Smooth muscle cell (in vitro differentiated cells): ENCODE data around the gene PTCD2. TPM values are rescaled to one million over a fixed set of nuclear protein-coding genes. Genes with fewer than 3 reads are reported as not detected.
"Not testable (repeated sequence)": the region's sequence is repeated elsewhere in the genome, so short reads cannot be mapped to it uniquely, and the experiment has no call there.

Experiments used
- DNase-seq: peaks from one replicate; lab custom pipeline; 2025; ENCODE audit not compliant: unreplicated experiment; lab: John Stamatoyannopoulos, UW
- H2AFZ ChIP-seq: fragments of 200-600 bp; sonication (generic); 2 replicates; pipeline ENCODE4 v1.6.0; 2016; ENCODE audit warnings: antibody characterized with exemption, low read depth, mild to moderate bottlenecking
- H3F3A ChIP-seq: fragments of 200-600 bp; sonication (generic); 2 replicates; pipeline ENCODE4 v1.6.0; 2017; ENCODE audit warnings: antibody characterized with exemption, low read depth
- H3K27ac ChIP-seq: fragments of 200-600 bp; sonication (generic); 2 replicates; pipeline ENCODE4 v1.5.1; 2016; ENCODE audit warnings: low read depth, mild to moderate bottlenecking
- H3K27me3 ChIP-seq: fragments of 200-600 bp; sonication (generic); 2 replicates; pipeline ENCODE4 v1.6.1; 2016; ENCODE audit warnings: low read depth, mild to moderate bottlenecking
- H3K36me3 ChIP-seq: fragments of 200-600 bp; sonication (generic); 2 replicates; pipeline ENCODE4 v1.5.1; 2016; ENCODE audit warnings: low read depth
- H3K4me1 ChIP-seq: fragments of 200-600 bp; sonication (generic); 2 replicates; pipeline ENCODE4 v1.5.1; 2016; ENCODE audit warnings: low read depth
- H3K4me2 ChIP-seq: fragments of 200-600 bp; sonication (generic); 2 replicates; pipeline ENCODE4 v1.6.0; 2016; ENCODE audit warnings: mild to moderate bottlenecking
- H3K4me3 ChIP-seq: fragments of 200-600 bp; sonication (generic); 2 replicates; pipeline ENCODE4 v1.5.1; 2016; ENCODE audit warnings: mild to moderate bottlenecking
- H3K79me2 ChIP-seq: fragments of 200-600 bp; sonication (generic); 2 replicates; pipeline ENCODE4 v1.6.0; 2016; ENCODE audit warnings: low read depth, mild to moderate bottlenecking
- H3K9ac ChIP-seq: fragments of 200-600 bp; sonication (generic); 2 replicates; pipeline ENCODE4 v1.6.0; 2016; ENCODE audit warnings: low read depth
- H3K9me3 ChIP-seq: fragments of 200-600 bp; sonication (generic); replicated peaks from 2 replicates; pipeline ENCODE4 v1.5.1; 2016; ENCODE audit warnings: low read depth
- H4K20me1 ChIP-seq: fragments of 200-600 bp; sonication (generic); 2 replicates; pipeline ENCODE4 v1.6.0; 2016; ENCODE audit warnings: low read depth
- WGBS: methylation state at CpG from one replicate; pipeline ENCODE4 v1.1.7; 2016; ENCODE audit warnings: low lambda C conversion rate; 5-methylcytosine and 5-hydroxymethylcytosine counted together
- polyA plus RNA-seq: library from polyadenylated mRNA; unstranded; fragments of >200 nt; fragmentation: Nextera tagmentation; extraction: Ambion mirVana; gene quantifications from 2 replicates; pipeline ENCODE4 v1.2.1, GENCODE V29; 2016
- total RNA-seq: library from RNA; depleted of rRNA; stranded (reverse); fragments of >200 nt; gene quantifications from 2 replicates; pipeline ENCODE4 v1.2.3, GENCODE V29; 2014
- TF ChIP-seq, protein P1 (sequence below): fragments of 200-600 bp; sonication (generic); IDR thresholded peaks from 2 replicates; pipeline ENCODE4 v1.5.1; 2017; ENCODE audit warnings: borderline replicate concordance, mild to moderate bottlenecking, antibody characterized with exemption; ENCODE audit not compliant: insufficient read depth, poor library complexity, severe bottlenecking

PTCD2 gene
- total and polyA plus RNA-seq, 2 experiments from 2014 or later, result 6.3 to 8.5 TPM

DNA sequence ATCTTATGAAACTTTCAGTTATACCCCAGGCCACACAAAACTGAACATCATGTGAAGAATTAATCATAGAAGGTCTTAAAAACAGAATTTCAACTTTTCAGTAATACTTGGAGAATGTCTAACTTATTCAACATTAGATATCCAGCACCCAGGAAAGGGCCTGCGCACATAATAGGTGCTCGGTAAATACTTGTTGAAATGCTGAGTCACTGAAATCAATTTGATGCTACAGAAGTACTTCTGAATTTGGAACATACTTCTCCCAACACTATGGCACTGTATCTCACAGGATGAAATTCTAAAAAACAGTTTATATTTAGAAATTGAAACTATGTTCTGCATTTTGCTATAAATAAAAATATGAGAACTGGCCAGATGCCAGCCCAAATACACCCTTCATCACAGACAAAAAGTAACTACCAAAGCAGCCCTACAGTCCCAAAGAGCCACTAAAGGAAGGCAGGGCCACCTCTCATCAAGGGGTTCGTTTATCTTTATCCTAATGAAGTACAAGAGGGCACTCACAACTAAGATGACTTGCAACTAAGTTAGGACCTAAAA lies 26.6 kb upstream of the PTCD2 start:
- TF ChIP-seq, protein P1, sequence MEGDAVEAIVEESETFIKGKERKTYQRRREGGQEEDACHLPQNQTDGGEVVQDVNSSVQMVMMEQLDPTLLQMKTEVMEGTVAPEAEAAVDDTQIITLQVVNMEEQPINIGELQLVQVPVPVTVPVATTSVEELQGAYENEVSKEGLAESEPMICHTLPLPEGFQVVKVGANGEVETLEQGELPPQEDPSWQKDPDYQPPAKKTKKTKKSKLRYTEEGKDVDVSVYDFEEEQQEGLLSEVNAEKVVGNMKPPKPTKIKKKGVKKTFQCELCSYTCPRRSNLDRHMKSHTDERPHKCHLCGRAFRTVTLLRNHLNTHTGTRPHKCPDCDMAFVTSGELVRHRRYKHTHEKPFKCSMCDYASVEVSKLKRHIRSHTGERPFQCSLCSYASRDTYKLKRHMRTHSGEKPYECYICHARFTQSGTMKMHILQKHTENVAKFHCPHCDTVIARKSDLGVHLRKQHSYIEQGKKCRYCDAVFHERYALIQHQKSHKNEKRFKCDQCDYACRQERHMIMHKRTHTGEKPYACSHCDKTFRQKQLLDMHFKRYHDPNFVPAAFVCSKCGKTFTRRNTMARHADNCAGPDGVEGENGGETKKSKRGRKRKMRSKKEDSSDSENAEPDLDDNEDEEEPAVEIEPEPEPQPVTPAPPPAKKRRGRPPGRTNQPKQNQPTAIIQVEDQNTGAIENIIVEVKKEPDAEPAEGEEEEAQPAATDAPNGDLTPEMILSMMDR, result no peak
- H3K9me3 ChIP-seq, result no peaks in the 10 kb centered on the region
- no peaks in the 10 kb centered on the region for H4K20me1 ChIP-seq
- no peak overlapping the region for H3K9ac ChIP-seq
- no peak overlapping the region for H2AFZ ChIP-seq
- no peak for DNase-seq
- H3K79me2 ChIP-seq, result peaks cover 9% of the 10 kb centered on the region
- no peaks in the 10 kb centered on the region for H3K4me1 ChIP-seq
- H3K27me3 ChIP-seq, result no peaks in the 10 kb centered on the region
- H3F3A ChIP-seq, result peaks cover 5% of the 10 kb centered on the region
- no peak overlapping the region for H3K4me3 ChIP-seq
- peaks cover 9% of the 10 kb centered on the region for H3K36me3 ChIP-seq
- H3K27ac ChIP-seq, result no peak overlapping the region
- WGBS, result 93% methylated on average over 3 of the region's 3 CpGs
- H3K4me2 ChIP-seq, result no peak overlapping the region

DNA sequence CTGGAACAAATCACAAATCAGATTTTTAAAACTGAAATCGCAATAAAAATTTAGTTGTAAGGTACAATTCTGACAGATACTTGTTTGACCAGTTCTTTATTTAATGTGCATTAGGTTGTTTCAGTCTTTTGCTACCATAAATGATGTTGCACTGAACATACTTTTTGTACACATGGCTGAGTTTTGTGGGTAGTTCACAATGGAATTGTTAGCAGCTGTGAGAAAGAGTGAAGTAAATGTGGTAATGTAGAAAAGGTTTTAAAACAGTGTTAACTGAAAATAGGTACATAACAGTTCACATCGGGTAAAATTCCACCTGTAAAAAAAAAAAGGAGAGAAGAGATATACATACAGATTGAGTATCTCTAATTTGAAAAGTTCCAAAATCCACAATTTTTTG lies 25.7 kb upstream of the PTCD2 start:
- no peaks in the 10 kb centered on the region for H4K20me1 ChIP-seq
- TF ChIP-seq, protein P1, result no peak
- peaks cover 9% of the 10 kb centered on the region for H3K36me3 ChIP-seq
- no peak overlapping the region for H2AFZ ChIP-seq
- no peaks in the 10 kb centered on the region for H3K9me3 ChIP-seq
- no peak overlapping the region for H3K9ac ChIP-seq
- H3K27me3 ChIP-seq, result no peaks in the 10 kb centered on the region
- no peak overlapping the region for H3K4me2 ChIP-seq
- peaks cover 16% of the 10 kb centered on the region for H3K79me2 ChIP-seq
- H3K4me1 ChIP-seq, result no peaks in the 10 kb centered on the region
- DNase-seq, result no peak
- H3F3A ChIP-seq, result peaks cover 5% of the 10 kb centered on the region
- H3K27ac ChIP-seq, result no peak overlapping the region
- 96% methylated on average over 2 of the region's 2 CpGs for WGBS
- H3K4me3 ChIP-seq, result no peak overlapping the region

DNA sequence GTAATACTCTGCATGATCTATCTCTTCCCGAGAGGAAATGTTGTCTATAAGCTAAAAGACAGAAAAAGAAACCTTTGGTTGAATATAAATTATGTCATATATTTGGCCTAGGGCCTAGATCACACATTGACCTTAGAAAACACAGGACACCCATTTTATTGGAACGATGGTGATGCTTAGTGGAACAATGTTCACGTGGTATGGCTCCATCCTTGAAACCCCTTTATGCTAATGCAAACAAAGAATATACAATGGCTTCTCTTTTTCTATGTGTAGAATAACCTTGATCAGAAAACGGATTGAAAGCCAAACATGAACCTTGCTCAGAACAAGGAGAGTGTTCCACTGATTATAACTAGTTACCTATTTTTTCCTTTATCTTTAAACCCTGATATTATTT lies 24.6 kb upstream of the PTCD2 start:
- WGBS, result 95% methylated on average over 4 of the region's 4 CpGs
- peaks cover 16% of the 10 kb centered on the region for H3K79me2 ChIP-seq

DNA sequence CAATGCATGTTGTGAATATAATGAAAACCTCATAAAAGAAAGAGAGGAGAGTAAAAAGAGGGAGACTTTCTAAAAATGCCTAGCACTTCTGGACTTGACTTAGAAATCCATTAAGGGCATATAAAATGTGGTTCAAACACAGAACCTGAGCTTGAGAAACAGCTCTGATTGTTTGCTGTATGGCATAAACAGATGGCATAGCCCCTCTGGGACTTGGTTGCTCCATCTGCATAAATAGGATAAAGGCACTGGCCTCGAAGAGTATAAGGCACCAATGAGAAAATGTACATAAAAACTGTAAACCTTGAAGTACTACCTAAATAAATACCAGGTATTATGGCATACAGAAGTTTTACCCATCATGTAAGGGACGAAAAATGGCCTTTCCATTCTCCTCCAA lies 23.9 kb upstream of the PTCD2 start:
- Histone ChIP-seq H3K79me2 (peaks cover 16% of the 10 kb centered on the region), H3K27ac (no peak overlapping the region), H3K36me3 (peaks cover 9% of the 10 kb centered on the region)

More for the DNA sequence above, 24.6 kb upstream of the PTCD2 start:
- Histone ChIP-seq H3F3A (no peaks in the 10 kb centered on the region), H3K27ac (no peak overlapping the region), H2AFZ (no peak overlapping the region), H3K9ac (no peak overlapping the region), H3K36me3 (peaks cover 9% of the 10 kb centered on the region), H3K4me1 (peaks cover under 1% of the 10 kb centered on the region), H3K9me3 (no peaks in the 10 kb centered on the region), H4K20me1 (no peaks in the 10 kb centered on the region), H3K4me3 (no peak overlapping the region), H3K27me3 (no peaks in the 10 kb centered on the region), H3K4me2 (no peak overlapping the region)
- TF ChIP-seq, protein P1, result no peak
- no peak for DNase-seq

DNA sequence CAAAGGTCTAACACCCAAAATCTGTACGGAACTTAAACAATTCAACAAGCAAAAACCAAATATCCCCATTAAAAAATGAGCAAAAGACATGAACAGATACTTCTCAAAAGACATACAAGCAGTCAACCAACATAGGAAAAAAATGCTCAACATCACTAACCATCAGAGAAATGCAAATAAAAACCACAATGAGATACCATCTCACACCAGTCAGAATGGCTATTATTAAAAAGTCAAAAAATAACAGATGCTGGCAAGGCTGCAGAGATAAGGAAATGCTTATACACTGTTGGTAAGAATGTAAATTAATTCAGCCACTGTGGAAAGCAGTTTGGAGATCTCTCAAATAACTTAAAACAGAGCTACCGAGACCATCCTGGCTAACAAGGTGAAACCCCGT lies 22.0 kb upstream of the PTCD2 start:
- not testable (repeated sequence) for H3K27ac ChIP-seq, DNase-seq, H3K4me3 ChIP-seq, H2AFZ ChIP-seq, H3F3A ChIP-seq, H3K27me3 ChIP-seq, H3K4me2 ChIP-seq, H4K20me1 ChIP-seq, H3K36me3 ChIP-seq, H3K9ac ChIP-seq, H3K9me3 ChIP-seq
- Histone ChIP-seq H3K4me1 (peaks cover 26% of the 10 kb centered on the region), H3K79me2 (peaks cover 31% of the 10 kb centered on the region)
- 90% methylated on average over 3 of the region's 3 CpGs for WGBS

More for the DNA sequence above, 23.9 kb upstream of the PTCD2 start:
- Histone ChIP-seq H3K27me3 (no peaks in the 10 kb centered on the region), H3K9ac (no peak overlapping the region), H3K4me3 (no peak overlapping the region), H3F3A (no peaks in the 10 kb centered on the region), H2AFZ (no peak overlapping the region), H3K4me2 (no peak overlapping the region), H3K4me1 (peaks cover 8% of the 10 kb centered on the region), H4K20me1 (no peaks in the 10 kb centered on the region), H3K9me3 (no peaks in the 10 kb centered on the region)
- DNase-seq, result no peak
- TF ChIP-seq, protein P1, result no peak
- 96% methylated on average over 2 of the region's 2 CpGs for WGBS
